ENCODE data around the gene CRYBG3.

DNA sequence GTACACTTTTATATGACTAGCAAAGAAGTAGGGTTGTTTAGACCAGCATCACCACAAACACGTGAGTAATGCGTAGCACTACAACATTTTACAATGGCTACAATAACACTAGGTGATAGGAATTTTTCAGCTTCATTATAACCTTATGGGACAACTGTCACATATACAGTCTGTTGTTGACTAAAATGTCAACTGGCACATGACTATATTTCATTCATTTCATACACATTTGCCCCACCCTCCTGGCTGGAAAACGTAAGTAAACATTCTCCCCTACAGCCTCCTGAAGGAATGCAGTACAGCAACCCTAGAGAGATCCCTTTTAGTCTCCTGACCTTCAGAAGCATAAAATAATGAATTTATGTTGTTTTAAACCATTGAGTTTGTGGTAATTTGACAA lies 134.2 kb downstream of the CRYBG3 start:
- TF ChIP-seq, protein P1, sequence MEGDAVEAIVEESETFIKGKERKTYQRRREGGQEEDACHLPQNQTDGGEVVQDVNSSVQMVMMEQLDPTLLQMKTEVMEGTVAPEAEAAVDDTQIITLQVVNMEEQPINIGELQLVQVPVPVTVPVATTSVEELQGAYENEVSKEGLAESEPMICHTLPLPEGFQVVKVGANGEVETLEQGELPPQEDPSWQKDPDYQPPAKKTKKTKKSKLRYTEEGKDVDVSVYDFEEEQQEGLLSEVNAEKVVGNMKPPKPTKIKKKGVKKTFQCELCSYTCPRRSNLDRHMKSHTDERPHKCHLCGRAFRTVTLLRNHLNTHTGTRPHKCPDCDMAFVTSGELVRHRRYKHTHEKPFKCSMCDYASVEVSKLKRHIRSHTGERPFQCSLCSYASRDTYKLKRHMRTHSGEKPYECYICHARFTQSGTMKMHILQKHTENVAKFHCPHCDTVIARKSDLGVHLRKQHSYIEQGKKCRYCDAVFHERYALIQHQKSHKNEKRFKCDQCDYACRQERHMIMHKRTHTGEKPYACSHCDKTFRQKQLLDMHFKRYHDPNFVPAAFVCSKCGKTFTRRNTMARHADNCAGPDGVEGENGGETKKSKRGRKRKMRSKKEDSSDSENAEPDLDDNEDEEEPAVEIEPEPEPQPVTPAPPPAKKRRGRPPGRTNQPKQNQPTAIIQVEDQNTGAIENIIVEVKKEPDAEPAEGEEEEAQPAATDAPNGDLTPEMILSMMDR (IDR thresholded peaks at IDR 0.05): no peak
- no peak for TF ChIP-seq ZFX (IDR thresholded peaks at IDR 0.05; ENCODE audit: borderline replicate concordance)
